ENCODE measurements around the gene ACTMAP.
"Not testable (repeated sequence)": the region's sequence is repeated elsewhere in the genome, so short reads cannot be mapped to it uniquely, and the experiment has no call there.

The ACTMAP gene

DNA sequence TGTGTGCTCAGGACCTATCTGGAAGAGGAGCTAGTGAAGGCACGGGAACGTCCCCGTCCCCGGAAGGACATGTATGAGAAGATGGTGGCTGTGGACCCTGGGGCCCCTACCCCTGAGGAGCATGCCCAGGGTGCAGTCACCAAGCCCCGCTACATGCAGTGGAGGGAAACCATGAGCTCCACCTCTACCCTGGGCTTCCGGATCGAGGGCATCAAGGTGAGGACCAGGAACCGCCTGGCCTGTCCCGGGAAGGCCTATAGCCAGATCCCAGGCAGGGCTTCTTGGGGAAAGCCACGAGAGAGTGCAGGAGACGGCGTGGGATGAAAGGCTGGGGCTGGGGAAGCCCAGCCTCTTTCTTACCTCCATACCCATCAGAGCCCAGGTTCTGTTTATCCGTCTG is 17.1 kb downstream of the ACTMAP start:
- DNase-seq (ENCODE audit: low spot score), result no peak
- TF ChIP-seq, protein P1, sequence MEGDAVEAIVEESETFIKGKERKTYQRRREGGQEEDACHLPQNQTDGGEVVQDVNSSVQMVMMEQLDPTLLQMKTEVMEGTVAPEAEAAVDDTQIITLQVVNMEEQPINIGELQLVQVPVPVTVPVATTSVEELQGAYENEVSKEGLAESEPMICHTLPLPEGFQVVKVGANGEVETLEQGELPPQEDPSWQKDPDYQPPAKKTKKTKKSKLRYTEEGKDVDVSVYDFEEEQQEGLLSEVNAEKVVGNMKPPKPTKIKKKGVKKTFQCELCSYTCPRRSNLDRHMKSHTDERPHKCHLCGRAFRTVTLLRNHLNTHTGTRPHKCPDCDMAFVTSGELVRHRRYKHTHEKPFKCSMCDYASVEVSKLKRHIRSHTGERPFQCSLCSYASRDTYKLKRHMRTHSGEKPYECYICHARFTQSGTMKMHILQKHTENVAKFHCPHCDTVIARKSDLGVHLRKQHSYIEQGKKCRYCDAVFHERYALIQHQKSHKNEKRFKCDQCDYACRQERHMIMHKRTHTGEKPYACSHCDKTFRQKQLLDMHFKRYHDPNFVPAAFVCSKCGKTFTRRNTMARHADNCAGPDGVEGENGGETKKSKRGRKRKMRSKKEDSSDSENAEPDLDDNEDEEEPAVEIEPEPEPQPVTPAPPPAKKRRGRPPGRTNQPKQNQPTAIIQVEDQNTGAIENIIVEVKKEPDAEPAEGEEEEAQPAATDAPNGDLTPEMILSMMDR (IDR thresholded peaks at IDR 0.05; ENCODE audit: extremely low read depth, missing control alignments), result no peak

DNA sequence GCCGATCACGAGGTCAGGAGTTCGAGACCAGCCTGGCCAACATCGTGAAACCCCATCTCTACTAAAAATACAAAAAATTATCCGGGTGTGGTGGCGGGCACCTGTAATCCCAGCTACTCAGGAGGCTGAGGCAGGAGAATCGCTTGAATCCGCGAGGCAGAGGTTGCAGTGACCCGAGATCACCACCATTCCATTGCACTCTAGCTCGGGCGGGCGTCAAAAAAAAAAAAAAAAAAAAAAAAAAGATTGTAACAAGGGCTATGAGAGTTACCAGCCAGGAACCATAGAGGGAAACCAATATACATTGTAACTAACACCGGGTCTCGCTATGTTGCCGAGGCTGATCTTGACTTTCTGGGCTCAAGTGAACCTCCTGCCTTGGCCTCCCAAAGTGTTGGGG is 18.0 kb downstream of the ACTMAP start:
- not testable (repeated sequence) for DNase-seq (ENCODE audit: low spot score)

DNA sequence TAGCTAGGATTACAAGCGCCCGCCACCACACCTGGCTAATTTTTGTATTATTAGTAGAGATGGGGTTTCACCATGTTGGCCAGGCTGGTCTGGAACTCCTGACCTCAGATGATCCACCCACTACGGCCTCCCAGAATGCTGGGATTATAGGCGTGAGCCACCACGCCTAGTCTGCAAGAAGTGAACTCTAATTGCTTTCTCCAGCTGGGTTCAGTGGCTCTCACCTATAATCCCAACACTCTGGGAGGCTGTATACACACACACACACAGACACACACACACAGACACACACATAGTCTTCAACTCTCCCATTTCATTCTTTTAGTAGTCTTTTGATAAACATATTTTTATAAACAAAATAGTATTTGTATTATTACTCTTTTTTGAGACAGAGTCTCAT is 20.2 kb downstream of the ACTMAP start:
- DNase-seq (ENCODE audit: low spot score), result not testable (repeated sequence)

DNA sequence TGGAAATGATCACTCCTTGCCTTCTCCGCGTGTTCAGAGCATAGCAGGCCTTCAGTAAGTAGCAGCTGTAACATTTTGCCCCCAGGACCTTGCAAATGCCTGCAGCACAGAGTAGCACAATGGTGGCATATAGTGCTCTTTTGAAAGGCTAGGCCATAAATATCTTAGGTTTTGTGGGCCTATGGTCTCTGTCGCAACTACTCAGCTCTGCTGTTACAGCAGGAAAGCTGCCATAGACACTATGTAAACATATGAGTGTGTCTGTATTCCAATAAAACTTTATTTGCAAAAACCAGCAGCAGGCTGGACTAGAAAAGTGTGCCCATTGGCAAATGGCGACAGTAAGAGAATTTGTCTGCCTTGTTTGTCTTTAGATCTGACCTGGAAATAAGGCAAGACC is 24.0 kb downstream of the ACTMAP start:
- no peak for DNase-seq (ENCODE audit: low spot score)
- TF ChIP-seq, protein P1 (IDR thresholded peaks at IDR 0.05; ENCODE audit: extremely low read depth, missing control alignments), result no peak

DNA sequence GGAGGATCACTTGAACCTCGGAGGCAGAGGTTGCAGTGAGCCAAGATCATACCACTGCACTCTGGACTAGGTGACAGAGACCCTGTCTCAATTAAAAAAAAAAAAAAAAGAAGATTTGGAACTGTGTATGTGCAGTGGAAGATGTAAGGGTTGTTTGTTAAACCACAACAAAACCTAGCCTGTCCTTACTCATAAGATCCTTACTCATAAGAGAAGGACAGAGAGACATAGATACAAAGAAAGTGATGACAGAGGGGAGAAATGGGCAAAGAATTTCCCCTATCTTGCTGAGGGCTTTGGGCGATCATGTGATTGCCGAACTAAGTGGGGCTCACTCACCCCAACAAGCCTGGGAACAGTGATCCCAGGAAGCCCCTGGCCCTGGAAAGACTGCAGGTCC is 25.4 kb downstream of the ACTMAP start:
- DNase-seq (ENCODE audit: low spot score), result no peak
- TF ChIP-seq, protein P1 (IDR thresholded peaks at IDR 0.05; ENCODE audit: extremely low read depth, missing control alignments), result no peak

DNA sequence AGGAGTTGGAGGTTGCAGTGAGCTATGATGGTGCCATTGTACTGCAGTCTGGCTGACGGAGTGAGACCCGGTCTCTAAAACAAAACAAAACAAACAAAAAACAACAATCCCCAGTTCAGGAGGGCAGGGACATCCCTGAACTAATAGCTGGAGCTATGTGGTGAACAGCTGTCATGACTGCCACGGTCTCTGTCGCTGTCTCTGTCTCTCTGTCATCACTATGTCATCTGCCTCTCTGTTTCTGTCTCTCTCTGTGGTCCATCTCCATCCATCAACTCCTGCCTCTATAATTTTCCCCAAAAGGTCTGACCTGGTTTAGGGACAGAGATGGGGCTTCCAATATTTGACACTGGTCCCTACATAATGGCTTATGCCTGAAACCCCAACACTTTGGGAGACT is 26.0 kb downstream of the ACTMAP start:
- TF ChIP-seq, protein P1 (IDR thresholded peaks at IDR 0.05; ENCODE audit: extremely low read depth, missing control alignments), result no peak
- no peak for DNase-seq (ENCODE audit: low spot score)

DNA sequence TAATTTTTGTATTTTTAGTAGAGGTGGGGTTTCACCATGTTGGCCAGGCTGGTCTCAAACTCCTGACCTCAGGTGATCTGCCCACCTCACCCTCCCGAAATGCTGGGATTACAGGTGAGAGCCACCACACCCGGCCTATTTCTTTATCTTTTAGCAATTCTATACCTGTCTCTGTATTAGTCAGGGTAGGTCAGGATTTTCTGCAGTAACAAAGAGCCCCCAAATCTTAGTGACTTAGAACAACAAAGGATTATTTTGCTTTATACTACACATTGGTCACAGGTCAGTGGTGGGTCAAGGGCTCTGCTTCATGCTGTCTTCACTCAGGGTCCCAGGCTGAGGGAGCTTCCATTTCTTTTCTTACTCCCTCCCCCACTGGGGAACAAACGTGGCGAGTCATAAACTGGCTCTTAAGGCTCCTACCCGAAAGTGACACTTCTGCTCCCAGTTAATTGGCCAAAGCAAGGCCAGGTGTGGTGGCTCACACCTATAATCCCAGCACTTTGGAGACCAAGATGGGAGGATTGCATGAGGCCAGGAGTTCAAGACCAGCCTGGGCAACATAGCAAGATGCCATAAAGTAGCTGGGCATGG is 26.5 kb downstream of the ACTMAP start:
- DNase-seq (ENCODE audit: low spot score), result no peak
- TF ChIP-seq, protein P1 (IDR thresholded peaks at IDR 0.05; ENCODE audit: extremely low read depth, missing control alignments), result no peak

DNA sequence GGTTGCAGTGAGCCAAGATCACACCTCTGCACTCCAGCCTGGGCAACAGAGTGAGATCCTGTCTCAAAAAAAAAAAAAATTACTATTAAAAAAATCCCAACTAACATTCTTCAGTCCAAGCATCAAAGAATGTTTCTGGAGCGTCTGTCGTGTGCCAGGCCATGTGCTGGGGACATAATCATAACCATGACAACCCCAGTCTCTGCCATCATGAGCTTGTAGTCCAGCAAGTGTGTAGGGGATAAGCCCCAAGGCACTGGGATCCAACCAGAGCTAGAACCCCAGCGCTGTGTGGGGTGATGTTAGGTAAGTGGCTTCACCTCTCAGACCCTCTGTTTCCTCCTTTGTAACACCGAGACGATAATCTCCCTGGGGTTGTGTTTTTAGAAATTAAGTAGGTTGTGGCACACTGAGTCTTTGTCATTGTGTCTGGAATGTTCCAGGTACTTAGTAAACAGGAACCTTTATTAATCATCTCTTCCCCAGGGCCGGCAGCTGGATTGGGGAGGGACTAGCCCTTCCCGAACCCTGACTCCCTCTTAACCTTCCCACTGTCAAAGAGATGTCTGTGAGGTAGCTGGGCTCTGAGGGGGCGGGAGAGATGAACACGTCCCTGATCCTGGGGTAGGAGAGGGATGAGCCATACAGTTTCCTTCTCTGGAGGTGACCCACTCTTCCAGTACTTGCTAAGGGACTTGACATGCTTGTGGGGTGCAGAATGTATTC is 28.2 kb downstream of the ACTMAP start:
- DNase-seq (ENCODE audit: low spot score), result no peak
- TF ChIP-seq, protein P1 (IDR thresholded peaks at IDR 0.05; ENCODE audit: extremely low read depth, missing control alignments), result no peak

Measured in GM20000 (cell line).